DOHH2 (cell line): ENCODE results near the gene EFCAB12.

Experiments used
- H3F3A ChIP-seq: fragments of 200-600 bp; sonication (generic), shearing (Covaris generic); 2 replicates; pipeline ENCODE4 v1.6.0; 2016; ENCODE audit warnings: antibody characterized with exemption, mild to moderate bottlenecking; ENCODE audit not compliant: control insufficient read depth, insufficient read depth
- H3K27ac ChIP-seq: fragments of 200-600 bp; sonication (generic); 2 replicates; pipeline ENCODE4 v1.5.1; 2014; ENCODE audit warnings: low read depth, mild to moderate bottlenecking, low read length, moderate library complexity
- H3K27me3 ChIP-seq: fragments of 200-600 bp; sonication (generic); 2 replicates; pipeline ENCODE4 v1.6.1; 2014; ENCODE audit warnings: mild to moderate bottlenecking, low read length, mixed read lengths; ENCODE audit not compliant: control insufficient read depth
- H3K36me3 ChIP-seq: fragments of 200-600 bp; sonication (generic); 2 replicates; pipeline ENCODE4 v1.6.1; 2014; ENCODE audit warnings: mild to moderate bottlenecking, low read length, moderate library complexity, mixed read lengths; ENCODE audit not compliant: control insufficient read depth
- H3K4me1 ChIP-seq: fragments of 200-600 bp; sonication (generic); 2 replicates; pipeline ENCODE4 v1.6.1; 2014; ENCODE audit warnings: mild to moderate bottlenecking, low read length, mixed read lengths; ENCODE audit not compliant: control insufficient read depth
- H3K4me2 ChIP-seq: fragments of 200-600 bp; sonication (generic); 2 replicates; pipeline ENCODE4 v1.6.0; 2014; ENCODE audit warnings: mild to moderate bottlenecking, low read length, moderate library complexity
- H3K4me3 ChIP-seq: fragments of 200-600 bp; sonication (generic); 2 replicates; pipeline ENCODE4 v1.5.1; 2014; ENCODE audit warnings: mild to moderate bottlenecking, low read length, mixed read lengths
- H3K79me2 ChIP-seq: fragments of 200-600 bp; sonication (generic); 2 replicates; pipeline ENCODE4 v1.6.1; 2014; ENCODE audit warnings: mild to moderate bottlenecking, low read length, mixed read lengths; ENCODE audit not compliant: control insufficient read depth
- H3K9me2 ChIP-seq: fragments of 200-600 bp; sonication (generic); replicated peaks from 2 replicates; pipeline ENCODE4 v1.6.1; 2014; ENCODE audit warnings: mild to moderate bottlenecking, low read length, mixed read lengths; ENCODE audit not compliant: control insufficient read depth
- H3K9me3 ChIP-seq: fragments of 200-600 bp; sonication (generic); 2 replicates; pipeline ENCODE4 v1.6.1; 2014; ENCODE audit warnings: antibody characterized with exemption, low read length, mixed read lengths; ENCODE audit not compliant: control insufficient read depth, insufficient read depth
- H4K20me1 ChIP-seq: fragments of 200-600 bp; sonication (generic); 2 replicates; pipeline ENCODE4 v1.6.0; 2014; ENCODE audit warnings: low read depth, mild to moderate bottlenecking, antibody characterized with exemption, low read length, moderate library complexity; ENCODE audit not compliant: control insufficient read depth, insufficient read depth
- EZH2phosphoT487 ChIP-seq: fragments of 200-600 bp; sonication (generic); IDR thresholded peaks from 2 replicates; pipeline ENCODE4 v1.6.1; 2017; ENCODE audit warnings: borderline replicate concordance, mild to moderate bottlenecking, antibody characterized with exemption, low read length, moderate library complexity, mixed read lengths
- TF ChIP-seq, protein P1 (sequence below): fragments of 200-600 bp; sonication (generic); IDR thresholded peaks from one replicate; pipeline ENCODE4 v1.5.1; 2014; ENCODE audit warnings: antibody characterized with exemption, mild to moderate bottlenecking, low read depth, low read length; ENCODE audit not compliant: poor library complexity, severe bottlenecking

The EFCAB12 gene

GRCh38 chr3:129432036-129432435 lies 3.6 kb upstream of the EFCAB12 start:
- peaks cover 35% of the 10 kb centered on the region for H3F3A ChIP-seq
- H4K20me1 ChIP-seq, result no peaks in the 10 kb centered on the region
- TF ChIP-seq EZH2phosphoT487, result no peak
- TF ChIP-seq, protein P1, sequence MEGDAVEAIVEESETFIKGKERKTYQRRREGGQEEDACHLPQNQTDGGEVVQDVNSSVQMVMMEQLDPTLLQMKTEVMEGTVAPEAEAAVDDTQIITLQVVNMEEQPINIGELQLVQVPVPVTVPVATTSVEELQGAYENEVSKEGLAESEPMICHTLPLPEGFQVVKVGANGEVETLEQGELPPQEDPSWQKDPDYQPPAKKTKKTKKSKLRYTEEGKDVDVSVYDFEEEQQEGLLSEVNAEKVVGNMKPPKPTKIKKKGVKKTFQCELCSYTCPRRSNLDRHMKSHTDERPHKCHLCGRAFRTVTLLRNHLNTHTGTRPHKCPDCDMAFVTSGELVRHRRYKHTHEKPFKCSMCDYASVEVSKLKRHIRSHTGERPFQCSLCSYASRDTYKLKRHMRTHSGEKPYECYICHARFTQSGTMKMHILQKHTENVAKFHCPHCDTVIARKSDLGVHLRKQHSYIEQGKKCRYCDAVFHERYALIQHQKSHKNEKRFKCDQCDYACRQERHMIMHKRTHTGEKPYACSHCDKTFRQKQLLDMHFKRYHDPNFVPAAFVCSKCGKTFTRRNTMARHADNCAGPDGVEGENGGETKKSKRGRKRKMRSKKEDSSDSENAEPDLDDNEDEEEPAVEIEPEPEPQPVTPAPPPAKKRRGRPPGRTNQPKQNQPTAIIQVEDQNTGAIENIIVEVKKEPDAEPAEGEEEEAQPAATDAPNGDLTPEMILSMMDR, result no peak
- no peak overlapping the region for H3K4me3 ChIP-seq
- no peaks in the 10 kb centered on the region for H3K9me2 ChIP-seq
- no peak overlapping the region for H3K4me2 ChIP-seq
- no peak overlapping the region for H3K27ac ChIP-seq
- H3K79me2 ChIP-seq, result peaks cover 44% of the 10 kb centered on the region
- no peaks in the 10 kb centered on the region for H3K9me3 ChIP-seq
- peaks cover 60% of the 10 kb centered on the region for H3K4me1 ChIP-seq
- H3K36me3 ChIP-seq, result peaks cover 79% of the 10 kb centered on the region
- H3K27me3 ChIP-seq, result no peaks in the 10 kb centered on the region

GRCh38 chr3:129429602-129430001 lies 1.2 kb upstream of the EFCAB12 start:
- Histone ChIP-seq H3K4me2 (no peak overlapping the region), H3F3A (peaks cover 20% of the 10 kb centered on the region), H3K36me3 (peaks cover 57% of the 10 kb centered on the region), H3K9me2 (no peaks in the 10 kb centered on the region), H4K20me1 (no peaks in the 10 kb centered on the region), H3K9me3 (peaks cover 3% of the 10 kb centered on the region; the same call in 1 of the 2 replicates), H3K4me3 (no peak overlapping the region), H3K27me3 (no peaks in the 10 kb centered on the region), H3K4me1 (peaks cover 47% of the 10 kb centered on the region), H3K79me2 (peaks cover 20% of the 10 kb centered on the region), H3K27ac (peak overlapping the region; percentile 14; the same call in 1 of the 2 replicates)
- TF ChIP-seq EZH2phosphoT487, result no peak
- TF ChIP-seq, protein P1, result no peak

DNA sequence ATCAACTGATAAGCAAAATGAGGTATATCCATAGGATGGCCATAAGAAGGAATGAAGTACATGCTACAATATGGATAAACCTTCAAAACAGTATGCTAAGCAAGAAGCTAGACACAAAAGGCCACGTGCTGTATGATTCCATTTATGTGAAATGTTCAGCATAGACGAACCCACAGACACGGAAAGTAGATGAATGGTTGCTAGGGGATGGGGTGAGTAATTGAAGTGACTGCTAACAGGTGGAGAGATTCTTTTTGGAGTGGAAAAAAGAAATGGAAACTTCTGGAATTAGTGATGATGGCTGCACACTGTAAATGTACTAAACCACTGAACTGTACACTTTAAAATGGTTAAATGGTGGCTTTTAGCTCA lies 630 bp upstream of the EFCAB12 start:
- Histone ChIP-seq H3K4me3 (peak overlapping the region; percentile 63), H3K4me1 (peaks cover 47% of the 10 kb centered on the region), H3K9me2 (no peaks in the 10 kb centered on the region), H3F3A (peaks cover 20% of the 10 kb centered on the region), H3K4me2 (peak overlapping the region; percentile 74), H3K36me3 (peaks cover 54% of the 10 kb centered on the region), H3K79me2 (peaks cover 15% of the 10 kb centered on the region), H3K27me3 (no peaks in the 10 kb centered on the region), H4K20me1 (no peaks in the 10 kb centered on the region), H3K9me3 (peaks cover 6% of the 10 kb centered on the region; the same call in 1 of the 2 replicates), H3K27ac (peak overlapping the region; percentile 14; the same call in 1 of the 2 replicates)
- TF ChIP-seq EZH2phosphoT487, result no peak

- Histone ChIP-seq H3K4me1 (peaks cover 44% of the 10 kb centered on the region), H3K4me2 (peak overlapping the region; percentile 74), H3K9me3 (peaks cover 10% of the 10 kb centered on the region; the same call in 1 of the 2 replicates), H3K4me3 (peak overlapping the region; percentile 63), H3K27ac (no peak overlapping the region), H3K9me2 (no peaks in the 10 kb centered on the region), H3K79me2 (peaks cover 6% of the 10 kb centered on the region; the same call in 1 of the 2 replicates), H3F3A (peaks cover 20% of the 10 kb centered on the region), H3K27me3 (no peaks in the 10 kb centered on the region), H4K20me1 (no peaks in the 10 kb centered on the region), H3K36me3 (peaks cover 44% of the 10 kb centered on the region)
- TF ChIP-seq, protein P1, result no peak
- no peak for TF ChIP-seq EZH2phosphoT487
Measured at GRCh38 chr3:129428007-129428375, 445 bp downstream of the EFCAB12 start.
